HG03135 (cell line): ENCODE data around the gene SYNGR2.

Experiments
- ATAC-seq: cut with Tn5 transposase; IDR thresholded peaks from one replicate; pipeline ENCODE4 v1.9.1; 2021; ENCODE audit warnings: mild to moderate bottlenecking, moderate library complexity; ENCODE audit not compliant: unreplicated experiment

The SYNGR2 gene

GRCh38 chr17:78197147-78197832 lies 28.9 kb downstream of the SYNGR2 start:
- ATAC-seq: no peak

DNA sequence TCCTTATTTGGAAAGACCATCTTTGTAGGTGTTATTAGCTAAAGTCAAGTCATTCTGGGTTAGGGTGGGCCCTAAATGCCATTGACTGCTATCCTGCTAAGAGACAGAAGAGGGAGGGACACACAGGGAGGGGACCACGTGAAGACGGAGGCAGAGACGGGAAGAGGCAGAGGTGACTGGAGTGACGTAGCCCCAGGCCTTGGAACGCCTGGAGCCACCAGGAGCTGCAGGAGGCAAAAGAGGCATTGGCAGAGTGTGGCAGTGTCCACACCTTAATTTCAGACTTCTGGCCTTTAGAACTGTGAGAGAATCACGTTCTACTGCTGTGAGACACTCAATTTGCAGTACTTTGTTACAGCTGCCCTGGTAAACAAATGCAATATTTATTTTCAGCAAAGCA lies 32.1 kb downstream of the SYNGR2 start:
- no peak for ATAC-seq

DNA sequence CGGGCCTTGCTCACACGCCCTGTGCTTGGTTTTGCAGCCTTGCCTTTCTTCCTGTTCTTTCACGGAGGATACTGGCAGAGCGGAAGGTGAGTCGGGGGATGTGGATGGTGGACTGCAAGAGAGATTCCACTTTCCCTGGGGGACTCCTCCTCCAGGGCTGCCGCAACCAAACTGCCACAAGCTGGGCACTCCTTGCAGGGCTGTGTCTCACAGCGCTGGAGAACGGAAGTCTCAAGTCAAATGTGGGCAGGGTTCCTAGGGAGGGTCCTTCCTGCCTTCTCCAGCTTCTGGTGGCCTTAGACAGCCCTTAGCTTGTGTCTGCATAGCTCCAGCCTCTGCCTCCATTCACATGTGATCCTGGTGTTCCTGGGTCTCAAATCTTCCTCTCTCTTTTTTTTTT lies 34.3 kb downstream of the SYNGR2 start:
- ATAC-seq: no peak

DNA sequence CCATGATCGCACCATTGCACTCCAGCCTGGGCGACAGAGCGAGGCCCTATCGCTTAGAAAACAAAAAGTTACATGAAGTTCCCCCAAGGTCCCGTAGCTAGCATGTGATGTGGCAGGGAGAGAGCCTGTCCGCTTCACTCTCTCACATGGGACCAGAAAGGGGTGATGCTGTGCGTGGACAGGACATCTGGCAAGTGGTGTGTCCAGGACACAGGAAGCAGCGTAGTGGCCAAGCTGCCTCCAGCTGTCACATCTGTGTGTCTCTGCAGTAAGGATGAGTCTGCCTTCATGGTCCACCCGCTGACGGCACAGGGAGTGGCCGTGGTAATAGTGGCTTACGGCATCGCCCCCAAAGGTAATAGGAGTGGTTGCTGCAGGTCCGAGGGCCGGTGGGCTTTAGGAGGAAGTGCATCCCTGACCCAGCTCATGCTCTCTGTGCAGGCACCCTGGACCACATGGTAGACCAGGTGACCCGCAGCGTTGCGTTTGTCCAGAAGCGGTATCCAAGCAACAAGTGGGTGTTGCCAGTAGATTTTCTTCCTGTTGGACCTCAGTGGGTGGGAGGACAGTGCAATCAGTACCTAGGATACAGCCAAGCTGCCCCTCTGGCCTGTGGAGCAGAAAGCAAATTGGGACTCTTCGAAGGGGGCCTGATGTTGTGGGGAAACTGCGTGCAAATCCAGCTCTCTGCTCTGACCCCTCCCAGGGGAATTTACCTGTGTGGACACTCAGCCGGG lies 36.2 kb downstream of the SYNGR2 start:
- ATAC-seq: no peak

GRCh38 chr17:78205124-78205775 lies 36.9 kb downstream of the SYNGR2 start:
- ATAC-seq: no peak

GRCh38 chr17:78206298-78206697 lies 37.9 kb downstream of the SYNGR2 start:
- ATAC-seq: no peak

DNA sequence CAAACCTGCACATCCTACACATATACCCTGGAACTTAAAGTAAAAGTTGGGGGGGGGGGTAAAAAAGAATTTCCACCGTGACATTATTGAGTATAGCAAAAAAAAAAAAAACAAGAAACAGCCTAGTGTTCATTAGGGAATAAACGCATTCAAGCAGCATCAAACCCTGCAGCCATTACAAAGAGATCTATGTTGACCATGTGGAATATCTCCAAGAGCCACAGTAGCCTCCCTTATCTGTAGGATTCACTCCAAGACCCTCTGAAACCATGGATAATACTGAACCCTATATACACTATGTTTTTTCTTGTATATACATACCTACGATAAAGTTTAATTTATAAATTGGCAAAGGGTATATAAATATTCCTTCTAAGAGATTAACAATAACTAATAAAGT lies 40.1 kb downstream of the SYNGR2 start:
- ATAC-seq: no peak

GRCh38 chr17:78210111-78210510 lies 41.7 kb downstream of the SYNGR2 start:
- ATAC-seq: no peak

DNA sequence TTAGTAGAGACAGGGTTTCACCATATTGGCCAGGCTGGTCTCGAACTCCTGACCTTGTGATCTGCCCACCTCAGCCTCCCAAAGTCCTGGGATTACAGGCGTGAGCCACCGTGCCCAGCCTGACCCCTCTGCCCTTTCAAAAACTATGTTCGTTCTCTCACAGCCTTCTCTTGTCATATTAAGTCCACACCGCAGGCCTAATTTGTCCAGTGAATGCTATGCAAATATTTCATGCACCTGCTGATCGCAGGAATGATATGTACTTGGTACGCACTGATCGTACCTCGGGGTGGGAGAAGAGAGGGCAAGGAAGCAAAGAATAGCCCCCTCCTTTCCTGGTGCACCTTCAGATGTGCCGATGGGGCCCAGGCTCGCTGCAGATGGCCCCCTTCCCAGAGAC lies 42.7 kb downstream of the SYNGR2 start:
- no peak for ATAC-seq

GRCh38 chr17:78214016-78214705 lies 45.8 kb downstream of the SYNGR2 start, which contains the start of gene BIRC5:
TSS of gene BIRC5 (plus strand) at chr17:78214253. CDS start at chr17:78214317, 64 bp downstream.
- peak; percentile 87 for ATAC-seq

- no peak for ATAC-seq
These were observed 46.3 kb downstream of the SYNGR2 start for GRCh38 chr17:78214706-78215061.

- no peak for ATAC-seq
These were observed 51.2 kb downstream of the SYNGR2 start for GRCh38 chr17:78219396-78220150.
